Measurements from ENCODE around the gene TTLL6. TPM values are rescaled to one million over a fixed set of nuclear protein-coding genes. Genes with fewer than 3 reads are reported as not detected.

Gene TTLL6
- total and polyA plus RNA-seq, 2 of the 8 experiments (the other 6 are each of a cell fraction or from before 2014, with no cell fraction given), result 2.6 to 4.3 TPM

- TF ChIP-seq SUZ12 (IDR thresholded peaks at IDR 0.05; ENCODE audit: low read length) (peak; percentile 87; the same call in 1 of the 2 replicates), KDM4A (IDR thresholded peaks at IDR 0.05; ENCODE audit: low read depth, low read length, severe bottlenecking) (no peak)
Measured at GRCh38 chr17:48723423-48724250, 93.4 kb downstream of the TTLL6 start (continued).
